Measurements from ENCODE around the gene SPP2. TPM values are rescaled to one million over a fixed set of nuclear protein-coding genes. Genes with fewer than 3 reads are reported as not detected.

SPP2 gene
- total and polyA plus RNA-seq, 2 of the 8 experiments (the other 6 are each of a cell fraction or from before 2014, with no cell fraction given) = not detected

DNA sequence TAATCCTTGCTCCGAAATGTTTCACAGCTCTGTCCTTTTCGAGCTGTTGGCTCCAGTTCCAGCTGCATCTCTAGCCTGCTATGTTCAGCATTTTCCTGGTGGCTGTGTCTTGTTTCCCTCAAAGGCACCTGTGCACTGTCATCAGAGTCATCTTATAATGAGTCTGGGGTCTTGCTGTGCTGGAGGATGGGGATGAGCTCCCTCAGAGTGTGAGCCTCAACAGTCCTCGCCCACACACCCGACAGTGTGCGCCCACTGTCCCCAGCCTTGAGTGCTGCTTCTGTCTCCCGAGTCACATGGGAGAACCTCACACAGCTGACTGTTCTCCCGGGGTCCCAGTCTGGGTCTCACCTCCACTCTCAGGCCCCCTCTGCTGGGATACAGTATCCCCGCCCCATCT lies 25.4 kb downstream of the SPP2 start (continued):
- TF ChIP-seq POLR2A (IDR thresholded peaks at IDR 0.05; ENCODE audit: control extremely low read depth in 1 of 2, low read depth in 2 of 2, low read length in 2 of 2) (no peak), SP2 (IDR thresholded peaks at IDR 0.05; ENCODE audit: low read length) (no peak), EGR1 (IDR thresholded peaks at IDR 0.05; ENCODE audit: borderline replicate concordance, low read depth, low read length) (no peak), FOSL1 (IDR thresholded peaks at IDR 0.05; ENCODE audit: insufficient read depth, low read depth, low read length) (no peak), POU5F1 (IDR thresholded peaks at IDR 0.05; ENCODE audit: low read depth, low read length) (no peak), CEBPB (IDR thresholded peaks at IDR 0.05; ENCODE audit: low read depth, low read length) (no peak), CHD1 (IDR thresholded peaks at IDR 0.05; ENCODE audit: low read depth, low read length) (no peak), CBX5 (IDR thresholded peaks at IDR 0.05; ENCODE audit: low read depth, low read length) (no peak), ASH2L (IDR thresholded peaks at IDR 0.05; ENCODE audit: low read length) (no peak), GABPA (IDR thresholded peaks at IDR 0.05; ENCODE audit: borderline replicate concordance, insufficient read depth, low read length) (no peak), NANOG (IDR thresholded peaks at IDR 0.05; ENCODE audit: insufficient read depth, low read depth, low read length, poor library complexity, severe bottlenecking) (no peak), SAP30 (IDR thresholded peaks at IDR 0.05; ENCODE audit: insufficient read depth, insufficient replicate concordance, low read length) (no peak), GTF2F1 (IDR thresholded peaks at IDR 0.05; ENCODE audit: borderline replicate concordance, low read depth, low read length) (no peak), SRF (IDR thresholded peaks at IDR 0.05; ENCODE audit: low read depth, low read length) (no peak), SP4 (IDR thresholded peaks at IDR 0.05; ENCODE audit: low read length) (no peak), RFX5 (IDR thresholded peaks at IDR 0.05; ENCODE audit: borderline replicate concordance, low read depth, low read length) (no peak), TBP (IDR thresholded peaks at IDR 0.05; ENCODE audit: low read depth, low read length) (no peak)

Measured in H1 (cell line).